Stimulated activated CD4-positive, alpha-beta T cell treated with anti-CD3 and anti-CD28 coated beads, TNF-alpha, amount 100 ng/mL, for 48 hours (primary cell): ENCODE measurements around the gene FES.
A peak's percentile ranks its signal among the peaks of the same experiment; 100 is the strongest.
"Not testable (repeated sequence)": the region's sequence is repeated elsewhere in the genome, so short reads cannot be mapped to it uniquely, and the experiment has no call there.

Experiments
- DNase-seq, 3 donors: peaks; one replicate each; pipeline ENCODE4 v3.0.0-alpha.2; 2020; ENCODE audit warnings: low read depth in 3 of 3

FES gene

DNA sequence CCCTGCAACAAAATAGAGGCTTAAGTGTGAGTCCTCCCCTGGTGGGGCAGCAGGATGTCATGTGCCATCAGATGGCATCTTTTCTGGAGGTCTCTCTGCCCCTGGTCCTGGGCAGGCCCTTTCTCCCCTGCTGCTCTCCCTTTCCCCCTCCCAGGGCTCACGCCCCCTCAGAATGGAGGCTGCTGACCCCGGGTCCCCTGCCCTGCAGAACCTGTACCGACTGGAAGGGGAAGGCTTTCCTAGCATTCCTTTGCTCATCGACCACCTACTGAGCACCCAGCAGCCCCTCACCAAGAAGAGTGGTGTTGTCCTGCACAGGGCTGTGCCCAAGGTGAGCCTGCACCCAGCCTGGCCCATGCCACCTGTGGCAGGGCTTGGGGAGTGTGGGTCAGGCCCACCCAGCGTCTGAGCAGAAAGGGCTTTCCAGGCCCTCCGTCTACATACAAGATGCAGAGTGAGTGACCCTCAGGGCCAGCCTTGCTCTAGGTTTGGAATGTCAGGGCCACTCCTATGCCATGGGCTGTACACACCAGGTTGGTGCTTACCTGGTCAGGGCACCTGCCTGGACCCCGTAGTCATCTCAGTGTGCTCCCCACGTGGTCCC, 7.1 kb downstream of the FES start:
- no peak for DNase-seq

DNA sequence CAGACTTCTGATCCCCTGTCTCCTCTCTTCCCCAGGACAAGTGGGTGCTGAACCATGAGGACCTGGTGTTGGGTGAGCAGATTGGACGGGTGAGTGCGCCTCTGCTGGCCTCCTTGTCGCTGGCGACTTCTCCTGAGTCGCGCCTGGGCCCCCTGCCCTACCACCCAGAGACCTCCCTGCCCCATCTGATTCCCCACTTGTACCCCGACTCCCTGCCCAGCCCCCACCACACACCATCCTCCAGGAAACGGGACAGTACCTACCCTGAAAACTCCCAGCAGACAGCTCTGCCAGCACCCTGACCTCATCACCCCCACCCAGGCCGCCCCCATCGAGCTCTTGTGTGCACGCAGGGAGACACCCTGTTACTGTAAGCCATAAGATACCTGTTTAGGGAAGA, 7.7 kb downstream of the FES start:
- DNase-seq, result no peak

DNA sequence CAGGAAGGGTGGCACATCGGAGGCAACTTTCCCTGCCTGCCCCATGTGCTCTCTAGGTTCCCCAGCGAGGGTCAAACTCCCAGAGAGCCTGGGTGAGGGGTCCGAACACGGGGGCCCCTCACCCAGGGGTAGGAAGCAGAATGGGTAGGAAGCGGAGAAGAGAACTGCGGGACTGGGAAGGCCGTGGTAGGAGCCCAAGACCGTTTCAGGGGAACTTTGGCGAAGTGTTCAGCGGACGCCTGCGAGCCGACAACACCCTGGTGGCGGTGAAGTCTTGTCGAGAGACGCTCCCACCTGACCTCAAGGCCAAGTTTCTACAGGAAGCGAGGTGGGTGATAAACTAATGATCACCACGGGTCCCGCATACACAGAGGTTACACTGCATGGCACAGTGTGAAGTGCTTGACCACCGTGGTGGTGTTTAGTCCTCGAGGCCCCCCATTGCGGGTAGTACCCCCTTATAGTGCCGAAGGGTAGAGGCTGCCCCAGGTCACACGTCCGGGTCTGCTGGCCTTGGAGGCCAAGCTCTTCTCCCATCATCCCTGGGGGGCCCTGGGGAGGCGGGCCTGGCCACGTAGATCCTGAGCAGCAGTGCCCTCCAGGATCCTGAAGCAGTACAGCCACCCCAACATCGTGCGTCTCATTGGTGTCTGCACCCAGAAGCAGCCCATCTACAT, 8.3 kb downstream of the FES start:
- DNase-seq, result no peak

DNA sequence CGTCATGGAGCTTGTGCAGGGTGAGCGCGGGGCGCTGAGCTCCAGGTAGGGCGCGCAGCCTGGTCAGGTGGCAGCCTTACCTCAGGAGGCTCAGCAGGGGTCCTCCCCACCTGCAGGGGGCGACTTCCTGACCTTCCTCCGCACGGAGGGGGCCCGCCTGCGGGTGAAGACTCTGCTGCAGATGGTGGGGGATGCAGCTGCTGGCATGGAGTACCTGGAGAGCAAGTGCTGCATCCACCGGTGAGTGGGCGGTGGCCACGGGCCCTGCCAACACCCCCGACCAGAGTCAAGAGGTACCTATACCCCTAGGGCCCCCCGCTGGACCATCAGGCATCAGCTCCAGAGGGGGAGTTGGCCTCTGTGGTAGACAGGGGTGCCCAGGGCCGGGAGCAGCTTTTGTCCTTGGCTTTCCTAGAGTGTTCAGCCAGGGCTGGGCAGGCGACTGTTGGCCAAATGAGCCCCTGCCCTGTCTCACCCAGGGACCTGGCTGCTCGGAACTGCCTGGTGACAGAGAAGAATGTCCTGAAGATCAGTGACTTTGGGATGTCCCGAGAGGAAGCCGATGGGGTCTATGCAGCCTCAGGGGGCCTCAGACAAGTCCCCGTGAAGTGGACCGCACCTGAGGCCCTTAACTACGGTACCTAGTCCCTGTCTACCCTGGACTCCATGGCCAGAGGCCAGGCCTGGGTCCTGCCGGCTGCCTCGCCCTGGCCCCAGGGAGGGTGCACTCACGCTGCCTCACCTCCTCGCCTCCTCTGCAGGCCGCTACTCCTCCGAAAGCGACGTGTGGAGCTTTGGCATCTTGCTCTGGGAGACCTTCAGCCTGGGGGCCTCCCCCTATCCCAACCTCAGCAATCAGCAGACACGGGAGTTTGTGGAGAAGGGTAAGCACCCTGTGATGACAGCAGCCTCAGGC, 9.1 kb downstream of the FES start:
- DNase-seq, result no peak

DNA sequence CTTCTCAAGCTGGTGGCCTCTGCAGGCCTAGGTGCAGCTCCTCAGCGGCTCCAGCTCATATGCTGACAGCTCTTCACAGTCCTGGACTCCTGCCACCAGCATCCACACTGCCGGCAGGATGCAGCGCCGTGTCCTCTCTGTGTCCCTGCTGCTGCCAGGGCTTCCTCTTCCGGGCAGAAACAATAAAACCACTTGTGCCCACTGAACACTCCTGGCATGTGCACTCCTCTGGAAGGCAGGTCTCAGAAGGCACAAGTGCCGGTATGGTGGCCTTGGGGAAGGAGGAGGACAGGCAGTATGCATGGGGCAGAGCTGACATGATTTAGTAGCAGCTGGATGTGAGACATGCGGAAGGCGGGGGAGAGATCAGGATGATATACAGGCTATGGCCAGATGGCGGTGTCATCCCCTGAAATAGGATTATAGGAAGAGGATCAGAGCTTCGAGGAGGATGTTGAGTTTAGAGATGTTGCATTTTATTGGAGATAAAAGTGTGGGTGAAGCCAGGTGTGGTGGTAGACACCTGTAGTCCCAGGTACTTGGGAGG, 11.3 kb downstream of the FES start:
- DNase-seq, result no peak

DNA sequence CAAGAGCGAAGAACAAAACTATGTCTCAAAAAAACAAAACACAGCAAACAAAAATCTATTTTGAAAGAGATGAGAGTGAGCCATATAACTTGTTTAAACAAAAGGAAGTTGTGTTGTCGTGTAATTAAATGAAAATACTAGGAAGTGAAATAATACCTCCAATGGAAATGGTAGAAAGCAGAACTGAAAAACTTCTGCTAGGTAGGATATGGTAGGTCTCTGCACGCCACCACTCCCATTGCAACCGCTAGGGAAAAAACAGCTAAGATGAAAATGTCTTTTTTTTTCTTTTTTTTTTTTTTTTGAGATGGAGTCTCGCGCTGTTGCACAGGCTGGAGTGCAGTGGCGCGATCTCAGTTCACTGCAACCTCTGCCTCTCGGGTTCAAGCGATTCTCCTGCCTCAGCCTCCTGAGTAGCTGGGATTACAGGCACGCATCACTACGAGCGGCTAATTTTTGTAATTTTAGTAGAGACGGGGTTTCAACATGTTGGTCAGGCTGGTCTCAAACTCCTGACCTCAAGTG, 12.9 kb downstream of the FES start:
- DNase-seq, result not testable (repeated sequence)

DNA sequence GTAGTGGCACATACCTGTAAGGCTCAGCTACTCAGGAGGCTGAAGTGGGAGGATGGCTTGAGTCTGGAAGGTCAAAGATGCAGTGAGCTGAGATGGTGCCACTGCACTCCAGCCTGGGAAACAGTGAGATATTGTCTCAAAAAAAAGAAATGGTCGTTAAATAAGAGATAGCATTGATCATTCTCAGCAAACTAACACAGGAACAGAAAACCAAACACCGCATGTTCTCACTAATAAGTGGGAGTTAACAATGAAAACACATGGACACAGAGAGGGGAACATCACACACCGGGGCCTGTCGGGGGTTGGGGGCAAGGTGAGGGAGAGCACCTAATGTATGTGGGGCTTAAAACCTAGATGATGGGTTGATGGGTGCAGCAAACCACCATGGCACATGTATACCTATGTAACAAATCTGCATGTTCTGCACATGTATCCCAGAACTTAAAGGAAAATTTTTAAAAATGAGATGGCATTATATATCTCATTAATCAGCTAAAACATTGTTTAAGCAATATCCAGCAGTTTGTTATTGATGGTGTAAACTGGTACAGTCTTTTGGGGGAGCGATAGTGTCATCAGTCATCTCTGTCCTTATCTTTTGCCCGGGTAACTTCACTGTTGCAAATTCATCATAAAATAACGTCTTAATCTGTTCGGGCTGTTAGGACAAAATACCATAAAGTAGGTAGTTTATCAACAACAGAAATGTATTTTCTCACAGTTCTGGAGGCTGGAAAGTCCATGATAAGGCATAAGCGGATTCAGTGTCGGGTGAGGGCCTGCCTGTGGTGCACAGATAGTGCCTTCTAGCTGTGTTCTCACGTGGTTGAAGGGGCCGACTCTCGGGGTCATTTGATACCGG, 17.1 kb downstream of the FES start:
- no peak for DNase-seq

DNA sequence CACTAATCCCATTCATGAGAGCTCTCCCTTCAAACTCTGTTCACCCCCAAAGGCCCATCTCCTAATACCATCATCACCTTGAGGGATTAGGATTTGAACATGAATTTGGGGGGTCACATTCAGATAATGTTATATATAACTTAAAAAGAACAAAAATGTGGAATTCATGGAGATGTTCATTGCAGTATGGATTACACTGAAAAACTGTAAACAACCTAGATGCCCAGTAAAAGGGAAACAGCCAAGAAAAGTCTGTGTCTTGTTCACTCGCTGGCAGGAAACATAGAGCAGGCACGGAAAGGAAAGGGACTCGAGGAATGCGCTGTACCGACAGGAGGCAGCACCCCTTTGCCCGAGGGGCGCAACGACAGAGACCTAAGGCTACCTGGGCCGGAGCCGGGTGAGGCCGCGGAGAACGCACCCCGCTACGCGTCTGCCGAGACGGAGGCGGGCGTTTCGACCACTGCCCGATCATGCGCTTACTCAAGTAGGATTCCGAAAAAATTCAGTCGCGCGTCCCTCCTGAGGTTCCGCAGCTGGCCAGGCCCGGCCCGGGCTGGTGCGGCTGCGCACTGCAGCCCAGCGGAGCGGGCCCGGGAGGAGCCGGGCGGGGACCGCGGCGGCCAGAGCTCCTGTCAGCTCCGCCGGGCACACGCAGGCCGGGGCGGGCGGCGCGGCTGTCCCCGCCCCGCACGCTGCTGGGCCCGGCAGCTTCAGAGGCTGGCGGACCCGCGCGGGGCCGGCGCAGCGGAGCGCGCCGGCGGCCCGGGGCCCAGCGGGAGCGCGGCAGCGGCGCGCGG, 17.9 kb downstream of the FES start:
- peak; percentile 45 to 59 (median 47) for DNase-seq

DNA sequence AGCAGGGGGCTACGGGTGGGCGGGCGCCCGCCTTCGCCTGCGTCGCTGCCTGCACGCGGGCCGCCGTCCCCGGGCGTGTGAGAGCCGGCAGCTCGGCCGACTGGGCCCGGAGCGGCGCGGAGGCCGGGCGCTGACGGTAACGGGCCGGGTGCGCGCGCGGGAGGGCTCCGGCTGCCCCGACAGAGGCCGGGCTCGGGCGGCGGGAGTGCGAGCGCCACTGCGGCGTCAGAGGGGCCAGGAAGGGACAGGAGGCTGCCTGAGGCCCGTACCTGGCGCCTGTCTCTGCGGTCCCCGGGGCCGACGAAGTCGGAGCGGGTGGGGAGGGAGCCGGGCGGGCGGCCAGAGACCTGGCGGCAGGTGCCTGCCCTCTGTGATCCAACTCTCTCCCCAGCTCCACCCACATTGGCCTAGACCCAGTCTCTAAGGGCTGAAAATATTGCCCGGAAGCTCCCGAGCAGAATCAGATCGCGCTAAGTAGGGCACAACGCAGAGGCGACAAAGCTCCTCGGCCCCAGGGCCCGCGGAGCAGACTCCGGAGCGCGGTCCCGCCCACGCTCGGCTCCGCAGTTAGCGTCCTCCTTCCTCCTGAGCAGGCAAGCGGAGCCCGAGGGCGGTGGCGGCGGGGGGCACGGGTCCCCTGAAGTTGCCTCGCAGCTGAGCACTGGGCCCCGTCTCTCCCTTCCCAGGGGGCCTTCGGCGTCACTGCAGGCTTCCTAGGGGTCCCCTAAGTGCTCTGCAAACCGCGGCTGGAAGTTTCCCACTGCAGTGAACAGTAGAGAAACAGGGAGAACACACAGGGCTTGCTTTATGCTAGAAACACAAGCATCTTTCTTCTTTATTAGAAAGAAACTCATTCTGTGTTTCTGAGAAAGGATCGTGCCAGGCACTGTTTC, 18.8 kb downstream of the FES start, which contains the start of gene MAN2A2:
TSS of gene MAN2A2 (plus strand) at position 463 of the 893 bp plus-strand sequence. CDS start 906 bp downstream, outside the sequence.
- DNase-seq, result peak; percentile 60 to 83 (median 68)

DNA sequence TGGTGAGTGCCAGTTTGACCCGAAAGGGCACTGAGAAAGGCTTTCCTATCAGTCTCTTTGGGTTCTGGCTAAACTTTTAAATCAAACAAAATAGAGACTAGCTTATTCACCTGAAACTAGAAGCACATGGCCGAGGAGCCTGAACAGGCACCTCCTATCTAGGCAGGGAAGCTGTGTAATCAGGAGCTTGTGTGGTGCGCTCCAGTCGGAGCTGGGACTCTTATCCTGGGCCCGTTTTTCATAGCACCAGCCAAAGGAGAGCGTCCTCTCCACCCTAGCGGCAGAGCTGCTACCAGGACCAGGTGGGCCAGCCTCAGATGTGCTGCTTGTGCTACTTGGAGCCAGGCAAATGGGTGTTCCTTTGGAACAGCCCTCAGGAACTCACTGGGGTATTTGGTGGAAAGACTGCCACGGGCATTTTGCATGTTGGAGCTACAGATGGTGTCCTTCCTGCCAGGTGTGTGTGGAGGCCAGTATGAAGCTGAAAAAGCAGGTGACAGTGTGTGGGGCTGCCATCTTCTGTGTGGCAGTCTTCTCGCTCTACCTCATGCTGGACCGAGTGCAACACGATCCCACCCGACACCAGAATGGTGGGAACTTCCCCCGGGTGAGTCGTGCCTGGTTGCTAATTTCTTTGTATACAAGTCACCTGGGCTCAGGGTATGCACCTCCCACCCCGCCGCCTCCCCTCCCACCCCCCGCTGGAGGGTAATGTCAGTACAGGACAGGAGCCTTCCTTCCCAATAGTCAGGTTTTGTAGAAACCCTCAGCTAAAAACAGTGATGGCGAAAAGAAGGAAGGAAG, 19.6 kb downstream of the FES start:
- no peak for DNase-seq

DNA sequence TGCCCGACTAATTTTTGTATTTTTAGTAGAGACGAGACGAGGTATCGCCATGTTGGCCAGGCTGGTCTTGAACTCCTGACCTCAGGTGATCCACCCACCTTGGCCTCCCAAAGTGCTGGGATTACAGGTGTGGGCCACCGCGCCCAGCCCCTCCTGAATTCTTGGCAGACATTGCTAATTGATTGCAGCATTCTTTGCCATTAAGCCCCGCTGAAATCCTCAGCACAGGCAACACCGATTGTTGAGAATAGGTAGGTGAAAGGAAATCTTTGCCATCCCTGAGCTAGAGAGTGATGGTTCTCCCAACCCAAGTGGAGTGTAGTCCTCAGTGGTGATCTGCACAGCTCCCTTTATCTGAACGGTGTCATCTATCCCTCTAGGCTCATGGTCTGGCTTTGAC, 20.4 kb downstream of the FES start:
- DNase-seq, result no peak

DNA sequence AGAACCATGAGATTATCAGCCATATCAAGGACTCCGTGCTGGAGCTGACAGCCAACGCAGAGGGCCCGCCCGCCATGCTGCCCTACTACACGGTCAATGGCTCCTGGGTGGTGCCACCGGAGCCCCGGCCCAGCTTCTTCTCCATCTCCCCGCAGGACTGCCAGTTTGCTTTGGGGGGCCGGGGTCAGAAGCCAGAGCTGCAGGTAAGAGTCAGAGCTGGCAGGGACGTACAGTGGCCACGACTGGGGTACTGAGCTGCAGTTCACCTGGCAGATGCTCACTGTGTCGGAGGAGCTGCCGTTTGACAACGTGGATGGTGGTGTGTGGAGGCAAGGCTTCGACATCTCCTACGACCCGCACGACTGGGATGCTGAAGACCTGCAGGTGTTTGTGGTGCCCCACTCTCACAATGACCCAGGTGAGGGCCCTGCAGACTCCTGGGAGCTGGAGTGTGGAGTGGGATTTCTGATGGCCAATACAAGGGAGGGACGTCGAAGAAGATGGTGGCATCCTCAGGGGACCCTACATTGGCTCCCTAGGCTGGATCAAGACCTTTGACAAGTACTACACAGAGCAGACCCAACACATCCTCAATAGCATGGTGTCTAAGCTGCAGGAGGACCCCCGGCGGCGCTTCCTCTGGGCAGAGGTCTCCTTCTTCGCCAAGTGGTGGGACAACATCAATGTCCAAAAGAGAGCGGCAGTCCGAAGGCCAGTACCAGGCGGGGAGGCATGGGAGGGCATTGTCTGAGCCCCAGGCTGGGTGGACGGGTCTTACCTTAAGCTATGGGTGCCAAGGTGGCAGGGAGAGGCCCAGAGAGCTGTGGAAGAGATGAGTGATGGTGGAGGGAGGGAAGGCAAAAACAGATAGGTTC, 21.2 kb downstream of the FES start:
- no peak for DNase-seq

DNA sequence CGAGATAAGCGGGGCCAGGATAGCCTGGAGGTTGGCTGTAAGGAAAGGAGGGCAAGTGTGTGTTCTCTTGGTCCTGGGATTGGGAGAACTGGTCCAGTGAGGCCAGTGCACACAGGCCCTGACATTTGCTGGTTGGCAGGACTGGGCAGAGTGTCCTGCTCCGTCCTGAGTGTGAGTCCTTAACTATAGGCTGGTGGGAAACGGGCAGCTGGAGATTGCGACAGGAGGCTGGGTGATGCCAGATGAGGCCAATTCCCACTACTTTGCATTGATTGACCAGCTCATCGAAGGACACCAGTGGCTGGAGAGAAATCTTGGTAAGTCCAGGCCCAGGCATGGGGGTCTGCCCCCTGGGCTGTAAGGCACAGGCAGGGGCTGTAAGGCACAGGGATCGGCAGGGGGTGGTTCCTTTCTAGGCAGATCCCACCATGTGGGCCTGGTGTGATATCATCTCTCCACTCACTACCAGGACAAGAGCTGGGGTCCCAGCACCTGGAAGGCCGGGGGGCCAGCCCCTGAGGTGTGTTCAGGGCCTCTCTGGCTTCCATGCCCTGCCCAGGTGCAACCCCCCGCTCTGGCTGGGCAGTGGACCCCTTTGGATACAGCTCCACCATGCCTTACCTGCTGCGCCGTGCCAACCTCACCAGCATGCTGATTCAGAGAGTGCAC, 22.0 kb downstream of the FES start:
- no peak for DNase-seq

DNA sequence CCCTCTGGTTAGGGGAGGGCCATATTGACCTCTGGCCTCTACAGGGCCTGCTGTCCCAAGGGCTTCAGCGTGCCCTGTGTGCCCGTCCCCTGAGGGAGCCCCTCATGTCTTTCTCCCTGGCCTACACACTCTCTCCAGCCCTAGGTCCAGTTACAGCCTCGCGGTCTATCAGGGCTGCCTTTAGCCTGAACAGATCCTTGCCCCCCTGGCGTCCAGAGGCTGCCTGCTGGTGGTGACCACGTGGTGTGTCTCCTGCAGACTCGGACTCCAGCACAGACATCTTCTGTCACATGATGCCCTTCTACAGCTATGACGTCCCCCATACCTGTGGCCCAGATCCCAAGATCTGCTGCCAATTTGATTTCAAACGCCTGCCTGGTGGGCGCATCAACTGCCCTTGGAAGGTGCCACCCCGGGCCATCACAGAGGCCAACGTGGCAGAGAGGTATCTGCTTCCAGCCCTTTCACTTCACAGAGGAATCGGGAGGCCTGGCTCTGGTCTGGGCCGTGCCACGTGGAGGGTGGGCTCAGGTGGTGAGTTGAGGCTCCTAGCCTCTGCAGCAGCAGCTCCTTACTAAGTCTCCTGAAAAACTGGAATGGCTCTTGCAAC, 22.9 kb downstream of the FES start:
- no peak for DNase-seq

DNA sequence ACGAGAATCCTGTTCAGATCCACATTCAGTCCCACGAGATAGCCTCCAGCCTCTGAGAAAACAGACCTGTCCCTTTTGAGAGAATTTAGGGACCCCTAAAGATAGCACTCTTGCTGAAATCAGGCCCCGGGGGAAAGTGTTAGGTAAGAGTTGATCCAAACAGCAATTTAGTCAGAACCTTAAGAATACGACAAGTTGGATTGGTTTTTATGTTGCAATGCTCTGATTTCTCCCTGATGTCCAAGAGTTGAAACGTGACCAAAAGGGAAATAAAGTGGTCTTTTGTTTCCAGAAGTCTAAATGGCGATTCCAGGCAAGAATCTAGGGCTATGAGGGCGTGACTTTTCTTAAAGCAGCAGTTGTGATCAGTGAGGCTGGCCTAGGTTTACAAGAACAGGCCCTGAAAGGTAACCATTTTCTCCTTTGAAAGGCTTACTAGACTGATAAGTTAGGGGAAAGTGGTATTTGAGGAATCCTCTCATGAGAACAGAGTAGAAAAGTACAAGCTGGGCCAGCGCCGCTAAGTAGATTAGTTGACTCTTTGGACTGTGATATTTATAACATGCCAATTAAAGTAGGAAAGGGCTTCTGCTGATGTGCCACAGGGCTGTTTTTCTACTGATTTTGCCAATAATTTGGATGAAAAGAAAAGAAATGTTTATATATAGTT, 23.7 kb downstream of the FES start:
- no peak for DNase-seq

DNA sequence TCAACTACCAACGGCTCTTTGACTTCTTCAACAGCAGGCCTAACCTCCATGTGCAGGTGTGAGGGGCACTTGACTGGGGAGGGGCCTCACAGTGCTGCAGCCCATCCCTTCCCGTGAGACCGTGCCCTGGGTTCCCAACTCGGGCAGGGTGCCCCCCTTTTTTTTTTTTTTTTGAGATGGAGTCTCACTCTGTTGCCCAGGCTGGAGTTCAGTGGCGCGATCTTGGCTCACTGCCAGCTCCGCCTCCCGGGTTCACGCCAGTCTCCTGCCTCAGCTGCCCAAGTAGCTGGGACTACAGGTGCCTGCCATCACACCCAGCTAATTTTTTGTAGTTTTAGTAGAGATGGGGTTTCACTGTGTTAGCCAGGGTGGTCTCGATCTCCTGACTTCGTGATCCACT, 25.1 kb downstream of the FES start:
- not testable (repeated sequence) for DNase-seq
